ENCODE results near the gene VAMP5.

GRCh38 chr2:85550486-85550885 is 33.7 kb upstream of the VAMP5 start:
- TF ChIP-seq CTCF (IDR thresholded peaks at IDR 0.05; ENCODE audit: low read depth, low read length, missing input control): no peak
- no peak for TF ChIP-seq ZBTB33 (IDR thresholded peaks at IDR 0.05)
- no peak for TF ChIP-seq RAD21 (IDR thresholded peaks at IDR 0.05)
- TF ChIP-seq EGR1 (IDR thresholded peaks at IDR 0.05; ENCODE audit: low read depth in 2 of 2): no peak
- TF ChIP-seq GABPA (IDR thresholded peaks at IDR 0.05 in 1 of 2, conservative IDR thresholded peaks at IDR 0.05 in 1 of 2): no peak
- no peak for TF ChIP-seq YY1 (IDR thresholded peaks at IDR 0.05)
- TF ChIP-seq, protein P1, sequence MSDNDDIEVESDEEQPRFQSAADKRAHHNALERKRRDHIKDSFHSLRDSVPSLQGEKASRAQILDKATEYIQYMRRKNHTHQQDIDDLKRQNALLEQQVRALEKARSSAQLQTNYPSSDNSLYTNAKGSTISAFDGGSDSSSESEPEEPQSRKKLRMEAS (IDR thresholded peaks at IDR 0.05): no peak
- no peak for TF ChIP-seq REST (IDR thresholded peaks at IDR 0.05)
- TF ChIP-seq TAF1 (conservative IDR thresholded peaks at IDR 0.05): no peak
